AG04450 (cell line): ENCODE results near the gene TNFRSF4. TPM values are rescaled to one million over a fixed set of nuclear protein-coding genes. Genes with fewer than 3 reads are reported as not detected.

Experiments
- CTCF ChIA-PET: fragments of 300-600, 350-600 bp; formaldehyde crosslinking; extraction: SDS; loops from one replicate; lab custom pipeline; 2022; ENCODE audit warnings: antibody characterized with exemption, inconsistent platforms; lab: Charles Lee
- POLR2A ChIA-PET: fragments of 350-600 bp; formaldehyde crosslinking; extraction: SDS; loops from one replicate; lab custom pipeline; 2021; ENCODE audit warnings: antibody characterized with exemption, inconsistent platforms; lab: Yijun Ruan, JAX
- DNase-seq: peaks from one replicate; pipeline ENCODE4 v3.0.0-alpha.2; 2011; ENCODE audit warnings: low read depth, low spot score
- H3K27ac ChIP-seq: one replicate; pipeline ENCODE4 v1.5.1; 2012; ENCODE audit warnings: low read depth, low read length, control low read depth
- H3K27me3 ChIP-seq: one replicate; pipeline ENCODE4 v1.6.0; 2012; ENCODE audit warnings: low read length; ENCODE audit not compliant: control insufficient read depth, insufficient read depth
- H3K4me3 ChIP-seq: 2 replicates; pipeline ENCODE4 v1.5.1; 2011; ENCODE audit warnings: mild to moderate bottlenecking, low read depth, low read length, control low read depth
- H3K9me3 ChIP-seq: 2 replicates; pipeline ENCODE4 v1.5.1; 2012; ENCODE audit warnings: low read length; ENCODE audit not compliant: control insufficient read depth, insufficient read depth
- polyA plus RNA-seq: library from polyadenylated mRNA; depleted of rRNA; stranded (reverse); fragments of >200 nt; gene quantifications from 2 replicates; pipeline ENCODE4 v1.2.3, GENCODE V29; 2011
- TF ChIP-seq, protein P1 (sequence below): IDR thresholded peaks from 2 replicates; pipeline ENCODE4 v1.5.1; 2011; ENCODE audit warnings: low read depth, low read length, control low read depth, inconsistent platforms

The TNFRSF4 gene
- polyA plus RNA-seq, 1 experiment: 0.07 TPM

GRCh38 chr1:1243266-1243660 is 29.3 kb upstream of the TNFRSF4 start:
- H3K9me3 ChIP-seq: no peaks in the 10 kb centered on the region; the same call in 1 of the 2 replicates
- H3K4me3 ChIP-seq: no peak overlapping the region
- POLR2A ChIA-PET: no interaction called here
- CTCF ChIA-PET: interaction anchor here (0.5 to 1.2 kb wide), 2 partner anchors 122 to 259 kb away, joined by 3 read pairs; no protein-coding TSS in a partner anchor
- TF ChIP-seq, protein P1, sequence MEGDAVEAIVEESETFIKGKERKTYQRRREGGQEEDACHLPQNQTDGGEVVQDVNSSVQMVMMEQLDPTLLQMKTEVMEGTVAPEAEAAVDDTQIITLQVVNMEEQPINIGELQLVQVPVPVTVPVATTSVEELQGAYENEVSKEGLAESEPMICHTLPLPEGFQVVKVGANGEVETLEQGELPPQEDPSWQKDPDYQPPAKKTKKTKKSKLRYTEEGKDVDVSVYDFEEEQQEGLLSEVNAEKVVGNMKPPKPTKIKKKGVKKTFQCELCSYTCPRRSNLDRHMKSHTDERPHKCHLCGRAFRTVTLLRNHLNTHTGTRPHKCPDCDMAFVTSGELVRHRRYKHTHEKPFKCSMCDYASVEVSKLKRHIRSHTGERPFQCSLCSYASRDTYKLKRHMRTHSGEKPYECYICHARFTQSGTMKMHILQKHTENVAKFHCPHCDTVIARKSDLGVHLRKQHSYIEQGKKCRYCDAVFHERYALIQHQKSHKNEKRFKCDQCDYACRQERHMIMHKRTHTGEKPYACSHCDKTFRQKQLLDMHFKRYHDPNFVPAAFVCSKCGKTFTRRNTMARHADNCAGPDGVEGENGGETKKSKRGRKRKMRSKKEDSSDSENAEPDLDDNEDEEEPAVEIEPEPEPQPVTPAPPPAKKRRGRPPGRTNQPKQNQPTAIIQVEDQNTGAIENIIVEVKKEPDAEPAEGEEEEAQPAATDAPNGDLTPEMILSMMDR: no peak
- DNase-seq: no peak
- no peak overlapping the region for H3K27ac ChIP-seq
- peaks cover 4% of the 10 kb centered on the region for H3K27me3 ChIP-seq

DNA sequence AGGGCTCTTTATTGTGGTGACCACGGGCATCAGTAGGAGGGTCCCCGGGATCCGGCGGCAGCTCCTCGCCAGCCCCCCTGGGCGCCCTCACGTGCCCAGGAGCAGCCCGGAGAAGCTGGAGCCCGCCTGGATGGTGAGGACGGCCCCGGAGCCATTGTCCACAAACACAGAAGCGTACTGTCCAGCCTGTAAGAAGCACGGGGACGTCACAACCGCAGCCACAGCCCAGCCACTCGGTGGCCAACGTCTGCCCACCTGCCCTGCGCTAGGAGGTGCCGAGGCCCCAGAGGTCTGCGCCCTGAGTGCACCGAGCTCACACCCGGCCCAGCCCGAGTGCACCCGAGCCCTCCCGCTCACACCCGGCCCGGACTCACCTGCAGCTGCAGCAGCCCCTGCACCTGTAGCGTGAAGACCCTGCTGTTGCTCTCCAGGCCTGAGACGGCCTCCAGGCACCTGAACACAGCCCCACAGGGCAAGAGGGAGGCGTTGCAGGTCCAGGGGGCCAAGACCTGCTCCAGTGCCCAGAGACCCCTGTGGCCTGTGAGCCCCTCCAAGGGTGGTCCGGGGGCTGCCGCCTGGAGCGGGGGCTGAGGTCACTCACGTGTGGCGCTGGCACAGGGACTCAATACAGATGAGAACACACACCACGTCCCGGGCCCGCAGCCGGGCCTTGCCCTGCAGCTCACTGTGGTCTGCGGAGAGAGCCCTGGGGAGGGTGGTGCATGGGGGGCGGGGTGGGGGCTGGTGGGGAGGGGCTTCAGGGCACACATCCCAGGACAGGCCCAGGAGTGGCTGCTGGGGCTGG is 28.7 kb upstream of the TNFRSF4 start:
- peaks cover 4% of the 10 kb centered on the region for H3K27me3 ChIP-seq
- no peak overlapping the region for H3K27ac ChIP-seq
- no peak for DNase-seq
- CTCF ChIA-PET: interaction anchor here (0.5 kb wide), 1 partner anchor 258 kb away, joined by 3 read pairs; no protein-coding TSS in a partner anchor
- TF ChIP-seq, protein P1: no peak
- H3K4me3 ChIP-seq: no peak overlapping the region
- no peaks in the 10 kb centered on the region; the same call in 1 of the 2 replicates for H3K9me3 ChIP-seq
- POLR2A ChIA-PET: no interaction called here

DNA sequence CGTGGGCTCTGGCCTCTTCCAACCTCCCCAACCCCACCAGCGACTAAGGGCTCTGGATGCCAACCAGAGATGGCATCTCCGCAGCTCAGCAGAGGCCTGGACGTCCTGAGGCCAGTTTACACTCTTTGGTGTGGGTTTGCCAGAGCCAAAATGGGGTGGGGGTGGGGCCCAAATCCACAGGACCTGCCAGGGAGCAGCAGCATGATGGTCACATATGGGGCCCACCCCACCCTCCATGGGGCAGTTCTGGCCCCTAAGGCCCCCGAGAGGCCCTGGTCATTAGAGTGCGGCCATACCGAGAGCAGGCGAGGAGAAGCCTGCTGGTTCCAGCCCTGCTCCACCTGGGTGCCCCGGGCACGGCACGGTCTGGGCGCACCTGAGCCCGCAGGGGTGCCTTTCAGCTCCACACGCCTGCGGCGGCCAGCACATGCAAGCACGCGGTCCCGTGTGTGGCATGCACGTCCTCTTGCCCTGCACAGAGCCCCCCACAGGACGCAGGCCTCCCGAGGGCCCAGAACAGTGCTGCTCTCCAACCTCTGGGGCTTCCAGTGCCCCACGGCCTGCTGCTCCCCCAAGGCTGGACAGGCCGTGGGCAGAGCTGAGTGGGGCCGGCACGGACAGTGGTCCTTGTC is 27.8 kb upstream of the TNFRSF4 start:
- no peak for DNase-seq
- H3K27me3 ChIP-seq: no peaks in the 10 kb centered on the region
- H3K4me3 ChIP-seq: no peak overlapping the region
- no peaks in the 10 kb centered on the region; the same call in 1 of the 2 replicates for H3K9me3 ChIP-seq
- TF ChIP-seq, protein P1: no peak
- H3K27ac ChIP-seq: no peak overlapping the region
- ChIA-PET CTCF (interaction anchor here (0.6 kb wide), 1 partner anchor 118 kb away, joined by 3 read pairs; no protein-coding TSS in a partner anchor), POLR2A (interaction anchor here (0.6 kb wide), 1 partner anchor 9 kb away, joined by 3 read pairs; no protein-coding TSS in a partner anchor)

DNA sequence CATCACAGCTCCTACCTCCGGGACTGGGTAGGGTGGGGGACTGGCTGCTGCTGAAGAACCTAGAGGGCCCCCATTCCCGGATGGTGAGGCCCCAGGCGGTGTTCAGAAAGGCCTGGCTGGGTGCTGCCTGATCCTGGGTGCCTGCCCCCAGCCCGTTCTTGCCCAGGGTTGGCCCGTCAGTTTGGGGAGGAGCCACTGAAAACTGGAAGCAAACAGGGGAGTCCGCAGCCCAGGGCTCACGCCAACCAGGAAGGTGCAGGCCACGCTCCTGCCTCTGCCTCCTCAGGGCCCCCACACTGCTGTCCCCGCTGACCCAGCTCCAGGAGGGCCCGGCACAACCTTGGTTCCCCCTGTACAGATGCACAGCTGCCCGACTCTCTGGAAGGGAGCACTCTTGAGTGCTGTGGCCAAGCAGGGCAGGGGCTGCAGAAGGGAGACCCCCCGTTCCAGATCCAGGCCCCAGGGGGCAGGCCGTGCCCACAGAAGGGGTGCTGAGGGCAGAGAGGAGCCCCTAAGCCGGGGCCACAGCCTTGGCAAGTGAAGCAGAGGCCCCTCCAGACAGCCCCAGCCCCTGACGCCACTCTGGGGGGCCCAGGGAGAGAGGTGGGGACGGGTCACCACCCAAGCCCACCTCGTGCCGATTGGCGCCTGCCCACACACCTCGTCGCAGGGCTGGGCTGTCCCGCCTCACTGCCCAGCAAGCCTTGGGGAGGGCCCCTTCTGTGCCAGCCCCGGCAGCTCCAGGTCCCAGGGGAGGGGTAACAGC is 27.1 kb upstream of the TNFRSF4 start:
- TF ChIP-seq, protein P1: no peak
- POLR2A ChIA-PET: interaction anchor here (0.6 kb wide), 1 partner anchor 10 kb away, joined by 3 read pairs; no protein-coding TSS in a partner anchor
- DNase-seq: no peak
- Histone ChIP-seq H3K27ac (no peak overlapping the region), H3K27me3 (no peaks in the 10 kb centered on the region), H3K9me3 (no peaks in the 10 kb centered on the region; the same call in 1 of the 2 replicates), H3K4me3 (peak overlapping the region; percentile 31)
- CTCF ChIA-PET: interaction anchor here (0.6 to 1.4 kb wide), 2 partner anchors 117 to 119 kb away, joined by 3 to 5 read pairs; no protein-coding TSS in a partner anchor
